ENCODE measurements around the gene PTPRN2.

DNA sequence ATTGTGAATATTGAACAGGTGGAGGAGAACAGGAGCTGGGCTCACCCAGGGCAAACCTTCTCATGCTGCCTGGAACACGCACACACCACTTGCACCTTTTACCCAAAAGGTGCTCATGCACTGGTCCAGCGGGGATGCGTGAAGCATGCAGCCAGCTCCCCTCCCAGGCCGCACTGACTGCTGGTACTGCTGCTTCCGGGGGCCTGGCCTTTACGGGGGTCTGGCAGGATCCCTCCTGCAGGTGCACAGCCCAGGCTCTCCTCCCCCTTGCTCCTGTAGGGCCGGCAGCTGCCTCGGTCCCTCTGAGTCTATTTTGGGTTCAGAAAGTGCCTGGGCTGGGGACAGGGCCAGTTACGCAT lies 1029.1 kb downstream of the PTPRN2 start:
- TF ChIP-seq, protein P1, sequence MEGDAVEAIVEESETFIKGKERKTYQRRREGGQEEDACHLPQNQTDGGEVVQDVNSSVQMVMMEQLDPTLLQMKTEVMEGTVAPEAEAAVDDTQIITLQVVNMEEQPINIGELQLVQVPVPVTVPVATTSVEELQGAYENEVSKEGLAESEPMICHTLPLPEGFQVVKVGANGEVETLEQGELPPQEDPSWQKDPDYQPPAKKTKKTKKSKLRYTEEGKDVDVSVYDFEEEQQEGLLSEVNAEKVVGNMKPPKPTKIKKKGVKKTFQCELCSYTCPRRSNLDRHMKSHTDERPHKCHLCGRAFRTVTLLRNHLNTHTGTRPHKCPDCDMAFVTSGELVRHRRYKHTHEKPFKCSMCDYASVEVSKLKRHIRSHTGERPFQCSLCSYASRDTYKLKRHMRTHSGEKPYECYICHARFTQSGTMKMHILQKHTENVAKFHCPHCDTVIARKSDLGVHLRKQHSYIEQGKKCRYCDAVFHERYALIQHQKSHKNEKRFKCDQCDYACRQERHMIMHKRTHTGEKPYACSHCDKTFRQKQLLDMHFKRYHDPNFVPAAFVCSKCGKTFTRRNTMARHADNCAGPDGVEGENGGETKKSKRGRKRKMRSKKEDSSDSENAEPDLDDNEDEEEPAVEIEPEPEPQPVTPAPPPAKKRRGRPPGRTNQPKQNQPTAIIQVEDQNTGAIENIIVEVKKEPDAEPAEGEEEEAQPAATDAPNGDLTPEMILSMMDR (IDR thresholded peaks at IDR 0.05): no peak
- no peak for TF ChIP-seq POLR2A (IDR thresholded peaks at IDR 0.05)
